Measurements from ENCODE around the gene BRINP3.

Gene BRINP3

DNA sequence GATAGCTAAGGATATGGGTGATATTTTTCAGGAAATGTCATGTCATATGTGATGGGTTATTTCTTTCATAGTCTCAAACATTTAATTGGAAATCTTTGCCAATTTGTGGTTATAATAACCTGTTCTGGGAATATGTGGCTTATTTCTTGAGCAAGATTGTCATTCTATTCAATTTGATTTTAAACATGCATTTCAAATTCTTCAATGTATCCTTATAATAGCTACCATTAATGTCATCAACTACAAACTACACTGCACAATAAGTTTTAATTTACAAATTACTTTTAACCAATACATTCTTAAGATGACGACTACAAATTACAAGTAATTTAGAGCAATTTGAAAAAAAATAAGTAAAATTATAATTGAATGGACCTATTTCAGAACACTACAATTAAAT, 164.9 kb downstream of the BRINP3 start:
- DNase-seq, result no peak

DNA sequence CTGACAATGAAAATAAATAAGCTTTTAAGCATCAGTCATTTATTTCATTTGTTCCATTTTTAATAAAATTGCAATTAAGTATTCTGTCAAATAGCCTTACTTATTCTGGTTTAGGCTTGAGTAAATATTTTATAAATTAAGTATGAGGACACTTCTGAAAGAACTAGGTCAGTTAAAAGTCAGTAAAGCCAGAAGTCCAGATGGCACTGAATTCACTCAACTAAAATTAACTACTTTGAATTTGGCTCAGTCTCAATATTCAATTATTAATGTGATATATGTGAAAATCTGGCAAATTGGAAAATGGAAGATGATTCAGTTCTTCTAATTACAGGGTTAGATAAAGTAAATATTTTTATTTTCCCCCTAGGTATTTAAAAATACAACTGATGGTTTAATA, 174.2 kb downstream of the BRINP3 start:
- DNase-seq, result no peak

DNA sequence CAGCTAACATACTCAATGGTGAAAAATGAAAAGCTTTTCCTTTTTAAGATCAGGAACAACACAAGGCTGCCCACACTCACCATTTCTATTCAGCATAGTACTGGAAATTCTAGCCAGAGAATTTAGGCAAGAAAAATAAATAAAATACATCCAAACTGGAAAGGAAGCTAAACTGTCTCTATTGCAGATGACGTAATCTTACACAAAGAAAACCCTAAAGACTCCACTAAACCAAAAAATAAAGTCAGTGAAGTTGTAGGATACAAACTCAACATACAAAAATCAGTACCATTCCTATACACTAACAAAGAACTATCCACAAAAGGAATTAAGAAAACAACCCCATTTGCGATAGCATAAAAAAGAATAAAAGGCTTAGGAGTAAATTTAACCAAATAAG, 181.2 kb downstream of the BRINP3 start:
- no peak for DNase-seq

DNA sequence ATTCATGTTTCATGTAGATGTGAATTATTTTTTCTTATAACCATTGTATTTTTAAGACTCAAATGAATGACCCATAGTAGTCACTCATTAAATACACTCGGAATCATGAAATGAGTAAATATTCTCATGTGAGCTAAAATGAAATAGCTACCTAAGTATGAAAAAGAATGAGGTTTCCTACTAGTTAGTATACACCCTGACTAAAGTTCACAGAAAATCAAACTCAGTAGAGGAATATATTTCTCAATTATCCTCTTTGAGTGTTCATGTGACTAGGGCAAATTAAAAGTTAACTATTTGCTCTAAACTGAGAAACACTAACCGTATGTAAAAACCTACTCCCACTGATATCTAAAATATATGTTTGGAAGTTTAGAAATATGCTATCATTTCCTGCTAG, 187.8 kb downstream of the BRINP3 start:
- no peak for DNase-seq

DNA sequence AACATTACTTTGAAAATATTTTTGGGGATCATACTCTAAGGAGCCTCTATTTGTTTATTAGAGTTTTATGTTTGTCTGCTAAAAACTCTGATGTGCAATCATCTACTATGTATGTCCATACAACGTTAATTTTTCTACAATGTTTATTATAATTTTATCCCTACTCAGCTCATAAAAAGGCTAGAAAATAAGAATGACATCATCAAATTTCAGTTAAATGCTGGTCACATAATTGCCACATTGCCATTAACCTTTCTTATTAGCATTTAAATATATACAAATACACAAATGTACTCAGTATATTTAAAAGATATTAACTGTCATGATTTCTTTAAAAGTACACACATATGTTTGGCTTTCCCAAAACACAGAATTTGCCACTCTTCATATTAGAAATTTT, 191.6 kb downstream of the BRINP3 start:
- DNase-seq, result no peak

DNA sequence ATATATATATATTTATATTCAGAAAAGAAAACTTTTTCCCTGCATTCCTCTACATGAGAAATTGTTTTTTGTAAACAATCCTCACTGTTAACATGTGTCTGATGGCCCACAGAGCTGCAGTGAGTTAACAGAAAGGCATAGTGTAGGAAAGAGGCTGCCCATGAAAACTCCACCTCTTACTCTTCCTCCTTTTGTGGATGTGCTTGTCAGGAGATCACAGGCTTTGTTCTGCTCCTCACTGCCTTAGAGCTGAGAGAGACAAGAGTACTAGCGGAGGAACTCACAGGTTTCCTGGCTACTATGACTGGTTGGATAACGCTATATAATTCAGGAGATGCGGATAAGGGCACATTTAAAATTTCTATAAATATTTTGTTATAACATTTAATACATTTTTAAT, 200.6 kb downstream of the BRINP3 start:
- DNase-seq, result no peak

DNA sequence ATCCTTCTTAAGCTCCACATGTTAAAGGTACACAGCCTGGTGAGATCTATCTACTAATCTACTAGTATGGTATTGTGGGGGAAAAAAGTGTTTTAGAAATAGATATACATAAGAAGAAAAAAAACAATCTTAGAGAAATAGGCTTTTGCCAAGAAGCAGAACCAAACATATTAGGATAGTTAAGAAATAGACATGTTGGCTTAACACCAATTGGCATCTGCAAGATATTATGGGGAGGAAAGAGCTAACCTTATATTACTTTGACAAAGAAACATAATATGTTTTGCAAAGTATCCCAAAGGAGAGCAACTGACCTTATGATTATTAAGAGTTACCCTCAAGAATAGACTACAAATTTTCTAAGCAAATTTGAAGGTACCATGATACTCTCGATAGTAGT, 202.9 kb downstream of the BRINP3 start:
- no peak for DNase-seq

DNA sequence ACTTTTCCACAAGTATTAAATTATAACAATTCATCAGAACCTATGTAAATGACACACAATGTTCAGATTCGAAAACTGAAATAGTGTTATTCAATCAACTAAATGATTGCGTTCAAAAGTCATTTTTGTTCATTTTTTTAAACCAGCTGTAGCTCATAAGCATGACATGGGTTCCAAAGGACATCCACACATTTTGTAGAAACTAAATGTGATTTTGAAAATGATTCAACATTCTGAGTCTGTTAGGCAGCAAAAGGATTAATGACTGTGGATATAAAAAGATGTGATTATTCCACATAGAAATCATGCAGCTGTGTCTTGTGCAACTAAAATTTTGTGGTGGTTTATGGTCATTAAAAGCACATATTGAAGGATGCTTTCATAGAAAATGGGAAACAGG, 204.5 kb downstream of the BRINP3 start:
- no peak for DNase-seq

DNA sequence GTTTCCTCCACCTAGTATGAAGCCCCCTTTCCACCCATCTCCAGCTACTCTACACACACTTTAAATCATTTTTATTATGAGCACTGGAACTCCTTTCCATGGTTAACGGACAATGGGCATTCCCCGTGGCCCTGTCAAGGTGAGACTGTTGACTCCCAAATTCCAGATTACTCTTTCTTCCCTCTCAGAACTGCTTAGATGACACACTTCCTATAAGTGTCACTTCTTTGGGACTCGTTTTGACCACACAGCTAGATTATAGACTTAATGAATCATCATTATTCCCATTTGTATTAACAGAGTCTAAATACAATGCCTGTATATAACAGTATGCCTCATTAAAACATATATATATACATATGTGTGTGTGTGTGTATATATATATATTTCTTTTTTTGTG, 215.1 kb downstream of the BRINP3 start:
- DNase-seq, result no peak

DNA sequence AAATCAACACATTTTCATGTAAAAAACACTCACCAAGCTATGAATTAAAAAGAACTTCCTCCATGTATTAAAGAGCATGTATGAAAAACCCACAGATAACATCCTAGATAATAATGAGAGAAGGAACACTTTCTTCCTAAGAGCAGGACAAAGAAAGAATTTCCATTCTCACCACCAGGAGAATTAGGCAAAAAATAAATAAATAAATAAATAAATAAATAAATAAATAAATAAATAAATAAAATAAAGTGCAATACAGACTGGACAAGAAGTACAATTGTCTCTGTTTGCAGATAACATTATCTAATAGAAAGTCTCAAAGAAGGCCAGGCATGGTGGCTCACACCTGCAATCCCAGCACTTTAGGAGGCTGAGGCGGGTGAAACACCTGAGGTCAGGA, 218.2 kb downstream of the BRINP3 start:
- no peak for DNase-seq

DNA sequence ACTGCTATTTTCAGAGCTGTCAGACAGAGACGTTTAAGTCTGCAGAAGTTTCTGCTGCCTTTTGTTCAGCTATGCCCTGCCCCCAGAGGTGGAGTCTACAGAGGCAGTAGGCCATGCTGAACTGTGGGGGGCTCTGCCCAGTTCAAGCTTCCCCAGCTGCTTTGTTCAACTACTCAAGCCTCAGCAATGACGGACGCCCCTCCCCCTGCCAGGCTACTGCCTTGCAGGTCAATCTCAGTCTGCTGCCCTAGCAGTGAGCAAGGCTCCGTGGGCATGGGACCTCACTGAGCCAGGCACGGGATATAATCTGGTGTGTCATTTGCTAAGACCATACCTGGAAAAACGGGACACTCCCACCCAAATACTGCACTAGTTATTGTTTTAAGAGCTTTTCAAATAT, 219.7 kb downstream of the BRINP3 start:
- no peak for DNase-seq

DNA sequence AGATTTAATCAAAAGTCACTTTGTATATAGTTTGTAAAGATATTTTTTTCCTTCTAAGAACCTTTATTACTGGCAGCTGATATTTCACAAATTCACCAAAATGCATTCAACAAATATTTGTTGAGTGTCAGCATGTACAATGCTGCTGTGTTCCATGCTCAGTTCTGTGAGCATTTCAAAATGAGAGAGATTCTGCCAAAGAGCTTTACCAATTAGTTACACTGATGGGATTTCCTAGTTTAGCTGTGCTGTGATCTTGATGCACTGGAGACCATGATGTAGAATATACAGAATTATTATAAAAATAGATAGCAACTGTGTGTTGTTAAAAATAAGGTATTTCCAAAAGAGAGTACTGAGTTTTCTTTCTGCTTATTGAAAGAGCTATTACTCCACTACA, 225.6 kb downstream of the BRINP3 start:
- DNase-seq, result no peak

DNA sequence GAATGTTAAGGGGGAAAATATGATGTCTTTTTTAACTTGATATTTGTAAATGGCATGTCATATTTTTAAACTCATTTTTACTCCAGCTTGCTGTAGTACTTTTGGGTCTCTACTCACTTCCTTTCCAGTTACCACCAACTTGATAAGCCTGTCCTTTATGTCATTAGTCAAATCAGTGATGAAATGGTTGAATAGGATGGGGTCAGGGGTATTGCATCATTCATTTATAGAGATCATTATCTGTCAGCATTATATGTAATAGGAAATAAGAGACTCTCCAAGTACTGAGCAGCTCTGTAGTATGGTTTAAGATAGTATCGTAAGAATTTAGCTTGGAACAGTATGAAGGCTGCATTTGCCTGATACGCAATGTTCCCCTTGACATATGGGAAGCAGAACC, 227.3 kb downstream of the BRINP3 start:
- no peak for DNase-seq

DNA sequence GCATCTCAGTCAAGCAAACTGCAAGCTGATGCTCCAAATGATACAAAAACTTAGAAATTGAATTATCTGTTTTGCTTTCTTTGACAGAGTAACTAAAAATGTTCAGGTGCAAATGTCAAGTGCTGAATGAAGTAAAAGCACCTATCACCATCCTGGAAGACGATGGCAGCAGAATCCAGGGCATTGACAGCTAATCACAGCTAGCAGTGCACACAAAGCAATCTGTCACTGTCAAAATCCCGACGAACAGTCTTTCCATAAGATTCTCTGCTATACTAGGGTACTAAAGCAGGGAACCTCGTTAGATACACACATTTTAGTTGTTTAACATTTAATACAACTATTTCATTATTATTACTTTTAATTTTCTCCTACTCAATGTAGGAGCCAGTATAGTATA, 233.3 kb downstream of the BRINP3 start:
- DNase-seq, result no peak

DNA sequence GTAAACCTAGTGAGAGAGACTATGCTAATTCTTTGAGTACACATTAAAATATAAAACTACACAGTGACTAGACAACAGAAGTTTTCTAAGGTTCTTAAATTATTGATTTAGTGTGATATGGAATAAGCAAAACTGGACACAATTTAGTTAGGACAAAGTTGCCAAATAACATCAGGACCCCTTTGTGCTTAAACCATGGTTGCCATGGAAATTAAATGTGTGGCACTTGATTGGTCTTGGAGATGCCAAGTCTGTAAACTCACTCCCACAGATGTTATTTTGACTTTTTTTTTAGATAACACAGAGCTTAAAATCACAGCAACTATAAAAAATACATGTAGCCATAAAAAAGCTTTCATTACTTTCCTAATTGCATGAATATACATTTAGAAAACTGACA, 234.6 kb downstream of the BRINP3 start:
- no peak for DNase-seq

DNA sequence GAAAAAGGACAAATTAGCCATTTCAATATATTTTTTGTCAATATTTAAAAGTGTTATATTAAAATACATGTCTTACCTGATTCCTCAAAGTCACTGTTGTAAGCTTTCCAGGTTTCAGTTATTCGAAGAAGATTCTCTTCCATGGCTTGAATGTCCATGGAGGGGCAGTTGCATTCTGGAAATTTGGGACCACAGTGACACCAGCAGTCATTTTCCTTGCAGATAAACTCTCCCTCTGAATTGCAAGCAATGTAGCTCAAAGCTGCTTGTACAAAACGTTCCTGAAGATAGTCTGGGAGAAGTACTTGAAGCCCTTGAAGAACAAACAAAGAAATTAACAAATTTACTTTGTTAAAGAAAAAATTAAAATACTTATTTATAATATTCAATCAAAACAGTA, 251.7 kb downstream of the BRINP3 start:
- DNase-seq, result no peak

DNA sequence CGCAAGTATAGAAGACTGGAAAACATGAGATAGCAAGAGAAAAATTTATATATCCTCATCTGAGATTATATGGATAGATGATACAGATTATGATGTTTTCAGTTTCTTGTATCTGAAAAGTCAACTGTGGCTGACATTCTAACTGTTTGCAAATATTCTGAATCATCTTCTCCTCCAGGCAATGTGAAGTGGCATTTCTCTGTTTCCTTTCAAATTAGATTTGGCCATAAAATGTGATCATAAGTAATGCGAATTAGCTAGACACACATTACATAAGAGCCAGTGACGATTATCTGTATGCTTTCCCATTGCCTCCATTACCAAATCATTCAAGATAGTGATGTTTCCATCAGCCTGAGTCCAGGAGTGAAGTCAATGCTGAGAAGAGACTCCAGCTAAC, 265.2 kb downstream of the BRINP3 start:
- no peak for DNase-seq

DNA sequence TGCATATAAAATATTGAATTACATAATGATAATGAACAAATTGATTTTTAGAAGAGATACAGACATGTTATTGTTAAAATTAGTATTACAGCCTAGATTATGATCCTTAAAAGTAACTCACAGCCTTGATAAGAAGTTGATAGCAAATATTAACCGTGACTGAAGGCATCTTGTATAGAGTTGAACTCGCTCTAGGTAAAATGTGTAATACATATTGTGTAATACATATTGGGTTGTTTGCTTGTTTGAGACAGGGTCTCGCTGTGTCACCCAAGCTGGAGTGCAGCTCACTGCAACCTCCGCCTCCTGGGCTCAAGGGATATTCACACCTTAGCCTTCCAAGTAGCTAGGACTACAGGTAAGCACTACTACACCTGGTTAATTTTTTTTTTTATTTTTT, 269.9 kb downstream of the BRINP3 start:
- DNase-seq, result no peak

DNA sequence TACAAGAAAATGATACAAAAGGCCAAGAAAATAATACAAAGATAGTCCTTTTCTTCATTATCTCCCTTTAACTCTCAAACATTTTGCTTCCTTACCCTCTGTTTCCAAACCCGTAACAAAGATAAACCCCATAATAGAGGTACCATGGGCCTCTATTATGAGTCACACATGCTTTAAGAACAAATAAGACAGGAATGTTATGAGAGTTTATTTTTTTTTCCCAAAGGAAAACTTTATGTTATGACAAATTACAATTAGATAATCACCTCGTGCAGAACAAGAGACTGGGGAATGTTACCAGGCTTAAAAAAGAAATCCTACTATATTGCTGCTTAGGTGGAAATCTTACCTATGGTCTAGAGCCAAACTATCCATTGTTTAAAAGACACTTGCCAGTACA, 272.0 kb downstream of the BRINP3 start:
- no peak for DNase-seq

DNA sequence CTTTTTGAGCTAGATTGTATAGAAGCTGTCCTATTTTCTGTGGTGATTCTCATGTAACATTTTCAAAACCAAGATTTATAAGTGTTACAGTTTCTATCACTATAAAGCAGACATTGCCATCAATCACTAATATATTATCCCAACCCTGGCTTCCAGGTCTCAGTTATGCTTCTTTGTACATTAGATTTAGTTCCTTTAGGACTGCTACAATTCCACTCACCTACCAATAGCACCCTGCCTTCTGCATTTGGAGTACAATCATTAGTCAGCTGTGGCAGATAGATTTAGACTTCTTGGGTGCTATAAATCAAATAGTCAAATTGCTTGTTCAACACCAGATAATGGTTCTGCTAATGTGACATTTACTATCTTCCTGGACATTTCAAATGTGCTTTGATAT, 281.6 kb downstream of the BRINP3 start:
- no peak for DNase-seq

DNA sequence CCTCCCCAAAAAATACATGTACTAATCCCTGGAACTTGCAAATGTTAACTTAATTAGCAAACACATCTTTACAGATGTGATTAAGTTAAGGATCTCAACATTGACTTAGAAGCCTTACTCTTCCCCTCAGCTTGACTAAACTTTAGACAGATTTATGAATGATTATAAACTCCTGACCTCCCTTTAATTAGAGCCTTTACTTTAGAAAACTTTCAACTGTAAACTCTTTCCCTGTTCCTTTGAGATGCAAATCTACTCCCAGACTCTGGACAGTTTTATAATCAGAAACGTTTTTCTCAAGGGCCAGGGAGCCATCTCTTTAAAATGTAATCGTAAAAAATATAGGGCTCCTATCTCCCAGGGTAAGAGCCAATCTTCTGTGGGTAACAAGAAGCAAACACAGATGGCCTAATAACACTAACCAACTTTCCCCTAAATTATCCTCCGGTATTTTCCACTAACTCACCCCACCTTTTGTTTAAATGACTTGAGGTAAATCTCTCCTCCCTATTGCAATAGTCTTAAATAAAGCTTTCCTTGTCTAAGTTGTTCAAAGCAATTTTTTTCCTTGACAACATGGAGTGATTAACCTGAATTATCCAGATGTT, 284.1 kb downstream of the BRINP3 start:
- no peak for DNase-seq

DNA sequence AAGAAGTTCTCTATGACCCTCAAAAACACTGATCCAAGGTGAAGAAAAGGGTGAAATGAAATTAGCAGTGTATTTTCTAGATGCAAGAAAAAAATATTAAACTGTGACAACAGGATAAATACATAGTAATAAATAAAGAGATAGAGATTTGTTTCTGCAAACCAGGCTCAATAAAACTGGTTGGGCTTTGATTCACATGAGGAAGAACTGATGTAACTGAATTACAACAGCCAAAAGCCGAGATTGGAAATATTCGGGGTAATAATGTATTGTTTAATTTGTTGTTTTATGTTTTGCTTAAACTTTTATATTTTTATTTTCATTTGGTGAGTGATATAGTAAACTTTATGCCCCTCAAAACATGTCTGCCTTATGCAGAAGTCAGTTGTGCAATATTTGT, 285.0 kb downstream of the BRINP3 start:
- no peak for DNase-seq

DNA sequence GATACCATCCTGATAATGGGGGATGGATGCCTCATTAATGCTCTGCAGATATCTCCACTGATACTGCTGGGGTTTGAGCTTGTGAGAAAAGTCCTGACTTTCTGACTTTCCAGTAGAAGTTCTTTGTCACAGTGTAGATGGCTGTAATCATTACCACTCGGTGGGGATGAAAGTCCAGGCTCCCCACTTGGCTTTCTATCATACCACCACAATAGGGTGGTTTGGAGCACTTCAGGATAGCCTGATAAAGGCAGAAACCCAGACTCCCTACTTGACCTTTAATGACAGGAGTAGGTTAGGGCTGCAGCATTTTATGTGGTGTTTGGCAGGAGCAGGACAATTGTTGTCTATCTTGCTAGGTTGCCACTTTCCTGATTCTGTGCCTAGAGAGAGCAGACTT, 294.1 kb downstream of the BRINP3 start:
- no peak for DNase-seq

DNA sequence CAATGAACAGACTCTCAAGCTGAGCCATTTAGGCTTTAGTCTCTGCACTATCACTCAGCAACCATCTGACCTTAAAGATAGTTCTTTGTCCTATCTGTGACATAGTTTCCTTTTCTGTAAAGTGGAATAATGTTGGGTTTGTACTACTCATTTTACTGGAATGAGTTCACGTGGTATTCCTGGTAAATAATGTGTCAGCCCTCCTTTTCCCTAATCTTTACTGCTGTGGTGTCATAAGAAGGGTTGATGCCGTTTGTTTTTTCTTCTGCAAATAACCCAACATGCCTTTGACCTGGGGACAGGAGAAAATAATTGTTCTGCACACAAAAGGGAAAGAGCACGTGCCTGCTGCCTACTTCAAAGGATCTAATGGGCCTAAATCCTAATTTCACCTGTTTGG, 297.8 kb downstream of the BRINP3 start:
- DNase-seq, result no peak

DNA sequence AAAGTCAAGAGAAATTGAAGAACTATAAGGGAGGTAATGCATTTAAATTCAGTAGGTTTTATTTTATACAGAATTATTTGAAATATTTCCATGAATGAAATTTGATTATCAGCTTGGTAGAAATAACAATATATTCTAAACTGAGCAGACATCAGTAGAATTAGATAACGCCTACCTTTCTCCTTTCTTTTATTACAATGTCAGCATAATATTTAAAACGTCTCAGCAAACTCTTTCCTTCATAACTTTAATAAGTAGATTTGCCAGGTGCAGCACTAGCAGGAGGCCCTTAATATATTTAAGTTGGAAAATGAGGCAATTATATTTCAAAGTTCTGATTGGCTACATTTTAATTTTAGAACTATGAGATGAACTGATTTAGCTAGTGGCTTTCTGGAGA, 298.8 kb downstream of the BRINP3 start:
- no peak for DNase-seq

DNA sequence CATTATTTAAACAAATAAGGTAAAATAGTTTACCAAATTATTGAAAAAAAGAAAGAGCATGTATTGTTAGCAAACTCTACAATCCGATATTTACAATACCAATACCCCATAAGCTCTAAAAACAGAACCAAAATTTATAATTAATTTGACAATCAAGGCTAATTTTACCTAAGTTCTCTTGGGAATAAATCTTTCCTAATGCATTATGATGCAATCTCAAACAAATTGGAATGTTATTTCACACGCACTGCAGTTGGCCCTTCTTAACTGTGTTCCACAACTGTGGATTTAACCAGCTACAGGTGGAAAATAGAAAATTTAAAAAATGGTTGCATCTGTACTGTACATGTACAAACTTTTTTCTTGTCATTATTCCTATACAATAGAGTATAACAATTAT, 300.1 kb downstream of the BRINP3 start:
- DNase-seq, result no peak
